MM.1S (cell line): ENCODE results near the gene PLOD3.
"Not testable (repeated sequence)": the region's sequence is repeated elsewhere in the genome, so short reads cannot be mapped to it uniquely, and the experiment has no call there.

Source experiments
- EZH2 ChIP-seq: fragments of 300-600 bp; sonication (generic); optimal IDR thresholded peaks from 2 replicates; pipeline ENCODE3; 2017; ENCODE audit warnings: low read depth, mild to moderate bottlenecking, antibody characterized with exemption, low read length, mixed read lengths
- EZH2phosphoT487 ChIP-seq: fragments of 300-600 bp; sonication (generic); IDR thresholded peaks from 2 replicates; pipeline ENCODE4 v1.6.1; 2018; ENCODE audit warnings: antibody characterized with exemption, low read length
- TF ChIP-seq, protein P1 (sequence below): fragments of 300-600 bp; sonication (generic); IDR thresholded peaks from 2 replicates; pipeline ENCODE4 v1.5.1; 2016; ENCODE audit warnings: antibody characterized with exemption, low read length, mixed read lengths

DNA sequence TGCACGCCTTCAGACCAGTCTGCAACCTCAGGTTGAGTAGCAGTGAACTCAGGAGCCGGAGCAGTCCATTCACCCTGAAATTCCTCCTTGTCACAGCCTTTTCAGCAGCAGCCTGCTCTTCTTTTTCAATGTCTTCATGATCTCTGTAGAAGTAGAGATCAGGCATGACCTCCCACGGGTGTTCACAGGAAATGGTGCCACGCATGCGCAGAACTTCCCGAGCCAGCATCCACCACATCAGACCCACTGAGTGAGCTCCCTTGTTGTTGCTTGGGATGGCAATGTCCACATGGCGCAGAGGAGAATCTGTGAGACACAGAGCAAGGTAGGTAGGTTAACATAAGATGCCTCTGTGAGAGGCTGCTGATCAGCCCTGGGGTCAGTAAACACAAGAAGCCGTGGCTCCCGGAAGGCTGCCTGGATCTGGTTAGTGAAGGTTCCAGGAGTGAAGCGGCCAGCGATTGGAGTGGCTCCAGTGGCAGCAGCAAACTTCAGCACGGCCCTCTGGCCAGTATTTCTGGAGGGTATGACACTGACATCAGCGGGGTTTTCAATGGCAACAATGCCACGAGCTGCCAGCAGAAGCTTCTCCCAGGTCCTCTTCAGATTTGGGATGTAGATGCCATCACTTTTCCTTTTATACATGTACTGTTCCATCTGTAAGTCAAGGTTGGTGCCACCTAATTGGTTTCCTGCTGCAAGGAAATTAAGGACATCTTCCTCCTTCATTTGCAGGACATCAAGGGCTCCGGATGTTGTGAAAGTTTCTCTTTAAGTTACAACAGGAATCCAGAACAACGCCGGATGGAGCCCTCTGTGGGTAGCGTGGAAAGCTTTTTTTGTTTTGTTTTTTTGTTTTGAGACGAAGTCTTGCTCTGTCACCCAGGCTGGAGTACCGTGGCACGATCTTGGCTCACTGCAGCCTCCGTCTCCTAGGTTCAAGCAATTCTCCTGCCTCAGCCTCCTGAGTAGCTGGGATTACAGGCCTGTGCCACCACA lies 13.3 kb downstream of the PLOD3 start:
- TF ChIP-seq, protein P1, sequence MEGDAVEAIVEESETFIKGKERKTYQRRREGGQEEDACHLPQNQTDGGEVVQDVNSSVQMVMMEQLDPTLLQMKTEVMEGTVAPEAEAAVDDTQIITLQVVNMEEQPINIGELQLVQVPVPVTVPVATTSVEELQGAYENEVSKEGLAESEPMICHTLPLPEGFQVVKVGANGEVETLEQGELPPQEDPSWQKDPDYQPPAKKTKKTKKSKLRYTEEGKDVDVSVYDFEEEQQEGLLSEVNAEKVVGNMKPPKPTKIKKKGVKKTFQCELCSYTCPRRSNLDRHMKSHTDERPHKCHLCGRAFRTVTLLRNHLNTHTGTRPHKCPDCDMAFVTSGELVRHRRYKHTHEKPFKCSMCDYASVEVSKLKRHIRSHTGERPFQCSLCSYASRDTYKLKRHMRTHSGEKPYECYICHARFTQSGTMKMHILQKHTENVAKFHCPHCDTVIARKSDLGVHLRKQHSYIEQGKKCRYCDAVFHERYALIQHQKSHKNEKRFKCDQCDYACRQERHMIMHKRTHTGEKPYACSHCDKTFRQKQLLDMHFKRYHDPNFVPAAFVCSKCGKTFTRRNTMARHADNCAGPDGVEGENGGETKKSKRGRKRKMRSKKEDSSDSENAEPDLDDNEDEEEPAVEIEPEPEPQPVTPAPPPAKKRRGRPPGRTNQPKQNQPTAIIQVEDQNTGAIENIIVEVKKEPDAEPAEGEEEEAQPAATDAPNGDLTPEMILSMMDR: not testable (repeated sequence)
- not testable (repeated sequence) for TF ChIP-seq EZH2, EZH2phosphoT487
